NOMO-1 treated with DMSO at 0.1 percent for 48 hours (cell line): ENCODE results near the gene POLE.

Experiments
- DNase-seq: peaks from one replicate; lab custom pipeline; 2025; ENCODE audit not compliant: unreplicated experiment; lab: John Stamatoyannopoulos, UW

Gene POLE

DNA sequence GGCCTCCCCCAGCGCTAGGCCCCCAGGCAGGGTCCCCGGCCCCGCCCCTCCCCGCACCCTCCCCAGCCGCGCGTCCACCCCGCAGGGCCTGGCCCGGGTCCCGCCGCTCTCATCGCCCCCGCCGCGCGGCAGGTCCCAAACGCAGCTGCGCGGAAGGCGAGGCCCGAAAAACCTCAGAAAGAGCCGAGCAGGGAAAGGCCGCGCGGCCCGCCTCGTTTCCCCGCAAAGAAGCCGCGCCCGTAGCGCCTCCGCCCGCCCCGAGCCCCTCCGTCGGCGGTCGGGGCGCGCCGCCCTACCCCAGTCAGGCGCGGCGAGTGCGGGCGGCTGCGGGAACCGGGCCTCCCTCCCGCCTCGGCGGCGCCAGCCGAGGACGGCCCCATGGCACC, 324 bp downstream of the POLE start:
- DNase-seq, result no peak

DNA sequence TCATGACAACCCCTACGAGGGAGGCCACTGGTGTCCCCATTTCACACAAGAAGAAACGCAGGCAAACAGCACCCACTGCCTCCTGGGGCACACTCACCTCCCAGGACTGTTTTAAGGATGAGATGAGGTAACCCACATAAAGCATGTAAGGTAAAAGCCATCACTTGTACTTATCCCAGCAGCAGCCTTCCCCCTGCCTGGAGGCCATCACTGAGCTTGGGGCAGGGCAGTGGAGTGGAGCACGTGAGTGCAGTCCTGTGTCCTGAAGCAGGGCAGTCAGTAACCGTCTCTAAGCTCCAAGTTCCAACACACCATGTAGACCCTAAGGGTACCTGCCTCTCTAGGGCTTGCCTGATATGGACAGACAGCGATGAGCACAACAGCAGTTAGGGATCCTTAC, 1.7 kb downstream of the POLE start:
- DNase-seq, result no peak

- no peak for DNase-seq
Measured at GRCh38 chr12:132677492-132677891, 9.7 kb downstream of the POLE start.

- no peak for DNase-seq
Measured at GRCh38 chr12:132675757-132676432, 11.2 kb downstream of the POLE start.

DNA sequence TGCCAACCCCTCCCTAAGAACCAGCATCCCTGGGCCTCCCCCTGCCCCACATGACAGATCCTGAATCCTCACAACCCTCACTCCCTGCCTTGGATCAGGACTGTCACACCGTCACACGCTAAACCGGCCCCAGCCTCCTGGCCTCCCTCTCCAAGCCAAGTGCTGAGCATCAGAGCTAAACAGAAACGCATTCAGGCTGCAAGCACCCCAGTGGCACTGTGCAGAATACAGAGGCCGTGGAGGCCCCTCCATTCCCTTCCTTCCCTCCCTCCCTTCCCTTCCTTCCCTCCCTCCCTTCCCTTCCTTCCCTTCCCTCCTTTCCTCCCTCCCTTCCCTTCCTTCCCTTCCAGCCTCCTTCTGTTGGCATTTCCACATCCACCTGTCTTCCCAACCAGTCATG, 12.6 kb downstream of the POLE start:
- DNase-seq, result no peak

GRCh38 chr12:132673288-132674179, 13.6 kb downstream of the POLE start:
- DNase-seq, result no peak

DNA sequence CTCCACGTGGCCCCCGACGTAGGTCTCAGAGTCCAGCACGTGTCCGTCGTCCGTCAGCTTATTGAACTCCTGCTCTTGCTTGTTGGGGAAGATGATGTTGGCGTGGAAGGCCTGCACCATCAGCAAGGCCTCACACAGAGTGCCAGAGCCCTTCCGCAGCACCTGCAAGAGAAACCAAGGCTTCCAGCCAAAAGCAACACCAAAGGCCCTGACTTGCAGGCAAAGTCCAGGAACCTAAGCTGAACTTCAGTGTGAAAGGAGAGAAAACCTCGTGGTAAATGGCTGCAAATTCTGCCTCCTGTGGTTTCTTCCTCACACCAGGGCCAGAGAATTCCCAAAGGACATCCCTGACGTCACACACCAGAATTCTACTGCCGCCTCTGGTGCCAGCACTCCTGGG, 14.5 kb downstream of the POLE start:
- DNase-seq, result no peak

GRCh38 chr12:132672116-132672515, 15.0 kb downstream of the POLE start:
- no peak for DNase-seq

DNA sequence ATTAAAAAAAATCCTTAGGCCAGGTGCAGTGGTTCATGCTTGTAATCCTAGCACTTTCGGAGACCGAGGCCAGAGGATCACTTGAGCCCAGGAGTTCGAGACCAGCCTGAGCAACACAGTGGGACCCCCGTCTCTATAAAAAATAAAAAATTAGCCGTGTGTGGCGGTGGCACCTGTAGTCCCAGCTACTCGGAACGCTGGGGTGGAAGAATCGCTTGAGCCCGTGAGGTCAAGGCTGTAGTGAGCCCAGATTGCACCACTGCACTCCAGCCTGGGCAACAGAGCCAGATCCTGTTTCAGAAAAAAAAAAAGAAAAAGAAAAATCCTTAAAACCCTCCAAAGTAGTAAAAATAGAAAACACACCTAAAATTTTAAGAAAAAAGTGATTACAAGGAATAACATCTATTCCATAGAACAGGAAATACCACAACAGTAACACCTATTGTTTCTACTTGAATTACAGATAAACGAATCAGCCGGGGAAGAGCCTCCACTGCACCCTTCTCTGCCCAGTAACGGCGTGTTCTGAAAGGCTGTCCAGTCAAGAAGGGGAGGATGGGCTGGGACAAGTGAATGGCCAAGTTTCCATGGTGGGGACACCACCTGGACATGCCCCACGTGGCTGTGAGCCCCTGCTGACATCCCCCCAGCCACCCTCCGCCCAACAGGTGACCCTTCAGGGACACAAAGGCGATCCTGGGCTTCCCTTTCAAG, 17.8 kb downstream of the POLE start:
- no peak for DNase-seq

GRCh38 chr12:132668191-132669088, 18.7 kb downstream of the POLE start:
- no peak for DNase-seq

DNA sequence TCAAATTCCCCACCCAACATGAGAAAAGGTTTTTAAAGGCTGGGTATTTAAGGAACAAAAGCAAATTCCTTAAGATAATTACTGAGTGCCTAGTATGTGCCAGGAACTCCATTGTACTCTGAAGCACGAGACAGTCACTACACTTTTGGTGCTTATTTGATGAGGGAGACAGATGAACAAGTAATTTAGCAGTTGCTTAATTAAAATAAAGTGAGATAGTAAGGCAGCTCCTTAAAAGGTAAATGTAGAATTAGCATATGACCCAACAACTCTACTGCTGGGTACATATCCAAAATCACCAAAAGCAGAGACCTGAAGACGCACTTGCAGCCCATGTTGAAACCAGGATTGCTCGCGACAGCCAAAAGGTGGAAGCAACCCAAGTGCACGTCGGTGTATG, 21.3 kb downstream of the POLE start:
- no peak for DNase-seq

DNA sequence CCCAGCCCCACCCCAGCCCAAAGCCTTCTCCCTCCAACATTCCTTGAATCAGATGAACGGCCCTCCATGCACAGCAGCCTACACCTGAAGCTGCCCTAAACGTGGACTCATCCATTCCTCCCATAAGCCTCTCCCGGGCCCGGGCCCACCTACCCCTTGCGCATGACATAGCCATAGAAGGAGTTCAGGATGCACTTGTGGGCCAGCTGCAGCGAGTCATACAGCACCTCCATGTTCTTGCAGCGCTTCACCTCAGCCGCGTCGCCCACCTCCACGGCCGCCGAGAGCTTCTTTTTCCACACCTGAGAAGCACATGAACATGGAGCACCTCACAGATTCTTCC, 22.0 kb downstream of the POLE start:
- DNase-seq, result no peak

DNA sequence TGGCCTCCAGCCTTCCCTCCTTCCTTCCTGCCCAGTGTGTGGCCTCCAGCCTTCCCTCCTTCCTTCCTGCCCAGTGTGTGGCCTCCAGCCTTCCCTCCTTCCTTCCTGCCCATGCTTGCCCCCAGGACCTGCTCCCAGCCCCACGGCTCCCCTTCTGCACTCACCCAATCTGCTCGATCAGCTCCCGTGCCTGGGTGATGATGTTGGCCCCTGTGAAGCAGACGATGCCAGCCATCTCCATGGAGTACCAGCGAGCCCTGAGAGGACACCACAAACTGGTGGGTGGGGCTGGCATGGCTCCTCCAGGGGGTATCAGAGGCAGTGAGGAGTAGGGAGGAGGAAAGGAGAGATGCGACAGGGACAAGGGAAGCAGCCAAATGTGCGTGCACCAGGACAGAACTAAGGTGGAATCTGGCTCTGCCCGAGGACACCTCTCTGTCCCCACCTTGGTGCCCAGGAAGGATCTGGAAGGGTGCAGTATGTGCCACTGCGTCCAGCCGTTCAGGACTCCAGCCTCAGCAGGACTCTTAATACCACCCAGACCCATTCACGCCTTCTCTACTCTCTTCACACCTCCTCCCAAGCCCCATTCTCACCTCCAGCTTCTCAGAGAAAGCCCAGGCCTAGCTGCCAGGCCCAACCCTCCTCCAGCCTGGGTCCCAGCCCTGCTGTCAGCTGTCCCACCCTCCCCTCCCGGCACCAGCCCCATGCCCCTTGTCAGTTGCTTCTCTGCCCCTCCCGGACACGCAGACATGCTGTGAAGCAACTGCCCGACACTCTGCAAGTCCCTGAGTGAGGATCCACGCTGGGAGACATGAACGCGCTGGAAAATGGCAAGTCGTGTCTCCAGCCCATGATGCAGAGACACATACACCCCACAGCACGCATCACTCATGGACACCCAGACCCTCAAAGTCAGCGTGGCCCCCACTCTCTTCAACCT, 22.7 kb downstream of the POLE start:
- no peak for DNase-seq

GRCh38 chr12:132662901-132663755, 24.0 kb downstream of the POLE start:
- no peak for DNase-seq

DNA sequence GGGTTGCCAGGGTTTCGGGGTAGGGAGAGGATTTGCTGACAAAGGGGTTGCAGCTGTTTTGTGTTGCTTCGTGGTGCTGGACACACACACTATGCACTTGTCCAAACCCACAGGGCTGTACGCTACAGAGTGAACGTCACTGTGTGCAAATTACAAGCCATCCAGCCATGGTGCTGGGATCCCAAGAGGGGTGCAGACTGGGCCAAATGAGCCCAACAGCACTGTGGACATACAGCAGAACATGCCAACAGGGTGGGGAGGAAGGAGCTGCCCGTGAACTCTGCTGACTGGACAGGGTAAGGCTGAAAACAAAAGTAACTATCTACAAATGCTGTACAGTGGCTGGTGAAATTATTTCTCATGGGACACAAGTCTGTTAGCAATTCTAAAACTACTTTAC, 25.2 kb downstream of the POLE start:
- no peak for DNase-seq

GRCh38 chr12:132660996-132661395, 26.1 kb downstream of the POLE start:
- DNase-seq, result no peak

DNA sequence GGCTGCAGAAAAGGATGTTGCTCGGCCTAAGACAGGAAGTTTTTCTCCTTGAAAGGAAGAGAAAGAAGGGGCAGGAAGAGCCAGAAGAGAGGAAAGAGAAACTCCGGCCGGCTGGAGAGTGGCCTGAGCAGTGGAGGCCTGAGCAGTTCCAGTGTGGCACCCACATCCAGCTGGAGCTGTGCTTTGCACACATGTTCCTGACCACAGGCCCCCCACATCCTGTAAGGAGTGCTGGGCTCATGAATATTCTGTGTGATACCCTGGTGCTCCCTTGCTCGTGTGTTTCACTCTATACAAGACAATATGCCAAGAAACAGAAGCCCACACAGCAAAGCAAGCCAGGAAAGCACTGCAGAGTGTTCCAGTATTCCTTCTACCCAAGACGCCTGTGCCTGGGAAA, 27.1 kb downstream of the POLE start:
- no peak for DNase-seq

- DNase-seq, result no peak
Measured at GRCh38 chr12:132659146-132659545, 28.0 kb downstream of the POLE start.
